NB4 (cell line): ENCODE measurements around the gene CASQ2.

Experiments used
- CTCF ChIP-seq: IDR thresholded peaks from one replicate; pipeline ENCODE4 v1.5.1; 2012; ENCODE audit warnings: low read depth, low read length
- MYC ChIP-seq: IDR thresholded peaks from 2 replicates; pipeline ENCODE4 v1.6.1; 2011; ENCODE audit warnings: low read depth, low read length
- POLR2A ChIP-seq: IDR thresholded peaks from 2 replicates; pipeline ENCODE4 v1.6.1; 2011; ENCODE audit warnings: mild to moderate bottlenecking; ENCODE audit not compliant: insufficient read length; ENCODE audit errors: extremely low read depth

- no peak for TF ChIP-seq POLR2A
- TF ChIP-seq CTCF, result no peak
- TF ChIP-seq MYC, result no peak
Measured at GRCh38 chr1:115810609-115811008, 42.1 kb upstream of the CASQ2 start.
